Activated CD4-positive, alpha-beta T cell treated with anti-CD3 and anti-CD28 coated beads, Interleukin-2, amount 10 ng/mL, durations not matched to agents 7 days and 5 days (primary cell): ENCODE data around the gene TAOK3. TPM values are rescaled to one million over a fixed set of nuclear protein-coding genes. Genes with fewer than 3 reads are reported as not detected.
"Not testable (repeated sequence)": the region's sequence is repeated elsewhere in the genome, so short reads cannot be mapped to it uniquely, and the experiment has no call there.

Experiments used
- CTCF ChIA-PET: fragments of 350-600 bp; sonication (Branson Sonifier 250); formaldehyde crosslinking; loops from one replicate; lab custom pipeline; 2021; ENCODE audit warnings: antibody characterized with exemption; lab: Charles Lee
- POLR2A ChIA-PET: fragments of 350-600 bp; sonication (Branson Sonifier 250); formaldehyde crosslinking; loops from one replicate; lab custom pipeline; 2021; ENCODE audit warnings: antibody characterized with exemption; lab: Charles Lee
- DNase-seq: peaks from one replicate; pipeline ENCODE4 v3.0.0-alpha.2; 2020
- H3K27ac Mint-ChIP-seq: one replicate; pipeline ENCODE4 v1.8.0; 2021; ENCODE audit warnings: mild to moderate bottlenecking, moderate library complexity, mixed read lengths
- H3K27me3 Mint-ChIP-seq: one replicate; pipeline ENCODE4 v1.8.0; 2021; ENCODE audit warnings: mixed read lengths
- H3K36me3 Mint-ChIP-seq: one replicate; pipeline ENCODE4 v1.8.0; 2021; ENCODE audit warnings: low read depth, mixed read lengths
- H3K4me1 Mint-ChIP-seq: one replicate; pipeline ENCODE4 v1.8.0; 2021; ENCODE audit warnings: mixed read lengths
- H3K4me3 Mint-ChIP-seq: one replicate; pipeline ENCODE4 v1.8.0; 2021; ENCODE audit warnings: mild to moderate bottlenecking, moderate library complexity, mixed read lengths
- H3K9me3 Mint-ChIP-seq: one replicate; pipeline ENCODE4 v1.8.0; 2021; ENCODE audit warnings: mixed read lengths
- total RNA-seq, 2 experiments: library from RNA; stranded (reverse); gene quantifications; one replicate each; pipeline ENCODE4 v1.2.3, GENCODE V29; 2021

TAOK3 gene
- total RNA-seq, 2 experiments from 2014 or later = 52.5 to 63.3 TPM

GRCh38 chr12:118271770-118272417 is 100.8 kb downstream of the TAOK3 start:
- H3K4me1 Mint-ChIP-seq = peaks cover 17% of the 10 kb centered on the region
- POLR2A ChIA-PET = no interaction called here
- no peak overlapping the region for H3K27ac Mint-ChIP-seq
- no peak overlapping the region for H3K4me3 Mint-ChIP-seq
- CTCF ChIA-PET = no interaction called here
- H3K27me3 Mint-ChIP-seq = no peaks in the 10 kb centered on the region
- no peaks in the 10 kb centered on the region for H3K9me3 Mint-ChIP-seq
- no peak for DNase-seq
- peaks cover 8% of the 10 kb centered on the region for H3K36me3 Mint-ChIP-seq

DNA sequence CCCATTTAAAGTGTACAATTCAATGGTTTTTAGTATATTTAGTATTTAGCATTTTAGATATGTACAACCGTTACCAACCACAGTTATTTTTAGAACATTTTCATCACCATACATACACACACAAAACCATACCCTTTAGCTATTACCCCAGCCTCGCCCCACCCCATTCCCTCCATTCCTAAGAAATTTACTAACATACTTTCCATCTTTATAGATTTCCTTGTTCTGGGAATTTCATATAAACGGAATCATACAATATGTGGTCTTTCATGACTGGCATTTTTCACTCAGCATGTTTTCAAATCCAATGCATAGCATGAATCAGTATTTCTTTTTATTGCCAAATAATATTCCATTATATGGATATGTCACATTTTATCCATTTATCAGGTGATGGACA is 101.5 kb downstream of the TAOK3 start:
- POLR2A ChIA-PET = no interaction called here
- H3K36me3 Mint-ChIP-seq = peaks cover 8% of the 10 kb centered on the region
- H3K9me3 Mint-ChIP-seq = no peaks in the 10 kb centered on the region
- CTCF ChIA-PET = interaction anchor here (0.8 kb wide), 1 partner anchor 42 kb away, joined by 3 read pairs; no protein-coding TSS in a partner anchor
- H3K4me1 Mint-ChIP-seq = peaks cover 17% of the 10 kb centered on the region
- no peak overlapping the region for H3K4me3 Mint-ChIP-seq
- H3K27ac Mint-ChIP-seq = no peak overlapping the region
- no peaks in the 10 kb centered on the region for H3K27me3 Mint-ChIP-seq
- no peak for DNase-seq

- H3K9me3 Mint-ChIP-seq = no peaks in the 10 kb centered on the region
- H3K4me3 Mint-ChIP-seq = no peak overlapping the region
- ChIA-PET POLR2A (no interaction called here), CTCF (interaction anchor here (0.6 kb wide), 2 partner anchors 197 to 206 kb away, joined by 3 read pairs; no protein-coding TSS in a partner anchor)
- peaks cover 17% of the 10 kb centered on the region for H3K36me3 Mint-ChIP-seq
- H3K4me1 Mint-ChIP-seq = peaks cover 16% of the 10 kb centered on the region
- no peak for DNase-seq
- H3K27me3 Mint-ChIP-seq = no peaks in the 10 kb centered on the region
- H3K27ac Mint-ChIP-seq = no peak overlapping the region
These were observed 102.9 kb downstream of the TAOK3 start for GRCh38 chr12:118269806-118270205.

GRCh38 chr12:118259079-118259478 is 113.6 kb downstream of the TAOK3 start:
- DNase-seq = no peak
- Mint-ChIP-seq H3K4me3 (no peak overlapping the region), H3K4me1 (peaks cover 2% of the 10 kb centered on the region), H3K36me3 (peaks cover 49% of the 10 kb centered on the region), H3K9me3 (peaks cover 8% of the 10 kb centered on the region), H3K27ac (no peak overlapping the region), H3K27me3 (no peaks in the 10 kb centered on the region)
- CTCF ChIA-PET = no interaction called here
- POLR2A ChIA-PET = no interaction called here

DNA sequence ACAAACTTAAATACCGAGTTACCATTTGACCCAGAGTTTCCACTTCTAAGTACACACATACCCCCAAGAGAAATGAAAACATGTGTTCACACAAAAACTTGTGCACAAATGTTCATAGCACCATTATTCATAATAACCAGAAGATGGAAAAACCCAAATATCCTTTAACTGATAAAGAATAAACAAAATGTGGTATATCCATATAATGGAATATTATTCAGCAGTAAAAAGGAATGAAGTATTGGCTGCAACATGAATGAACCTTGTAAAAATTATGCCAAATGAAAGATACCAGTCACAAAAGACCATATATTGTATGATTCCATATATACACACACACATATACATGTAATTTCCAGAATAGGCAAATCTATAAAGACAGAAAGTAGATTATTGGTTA is 116.4 kb downstream of the TAOK3 start:
- Mint-ChIP-seq H3K36me3 (peaks cover 37% of the 10 kb centered on the region), H3K4me3 (no peak overlapping the region), H3K27ac (no peak overlapping the region), H3K4me1 (peaks cover 2% of the 10 kb centered on the region), H3K9me3 (peaks cover 8% of the 10 kb centered on the region), H3K27me3 (no peaks in the 10 kb centered on the region)
- ChIA-PET CTCF (no interaction called here), POLR2A (interaction anchor here (0.6 kb wide), 1 partner anchor 170 kb away, joined by 3 read pairs; no protein-coding TSS in a partner anchor)
- DNase-seq = no peak

DNA sequence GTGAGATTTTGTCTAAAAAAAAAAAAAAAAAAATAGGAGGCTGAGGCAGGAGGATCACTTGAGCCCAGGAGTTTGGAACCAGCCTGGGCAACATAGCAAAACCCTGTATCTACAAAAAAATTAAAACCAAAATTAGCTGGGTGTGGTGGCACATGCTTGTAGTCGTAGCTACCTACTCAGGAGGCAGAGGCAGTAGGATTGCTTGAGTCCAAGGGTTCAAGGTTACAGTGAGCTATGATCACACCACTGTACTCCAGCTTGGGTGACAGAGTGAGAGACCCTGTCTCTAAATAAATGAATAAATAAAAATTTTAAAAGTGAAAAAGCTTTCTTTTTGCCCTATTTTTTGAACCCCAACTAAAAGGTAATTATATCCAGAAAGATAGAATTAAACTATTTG is 123.2 kb downstream of the TAOK3 start:
- POLR2A ChIA-PET = no interaction called here
- CTCF ChIA-PET = interaction anchor here (0.6 kb wide), 1 partner anchor 30 kb away, joined by 3 read pairs; no protein-coding TSS in a partner anchor
- no peak for DNase-seq
- Mint-ChIP-seq H3K36me3 (peaks cover 7% of the 10 kb centered on the region), H3K4me1 (no peaks in the 10 kb centered on the region), H3K4me3 (no peak overlapping the region), H3K27me3 (no peaks in the 10 kb centered on the region), H3K27ac (no peak overlapping the region), H3K9me3 (no peaks in the 10 kb centered on the region)

DNA sequence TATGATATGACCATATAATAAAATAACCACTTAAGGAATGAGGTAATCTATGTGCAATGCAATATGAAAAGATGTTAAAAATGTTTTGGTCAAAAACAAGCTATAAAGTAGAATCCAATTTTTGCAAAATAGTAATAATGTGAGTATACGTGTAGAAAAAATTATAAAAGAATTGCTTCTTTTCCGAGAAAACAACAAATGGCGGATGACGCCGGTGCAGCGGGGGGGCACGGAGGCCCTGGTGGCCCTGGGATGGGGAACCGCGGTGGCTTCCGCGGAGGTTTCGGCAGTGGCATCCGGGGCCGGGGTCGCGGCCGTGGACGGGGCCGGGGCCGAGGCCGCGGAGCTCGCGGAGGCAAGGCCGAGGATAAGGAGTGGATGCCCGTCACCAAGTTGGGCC is 126.8 kb downstream of the TAOK3 start:
- DNase-seq, H3K36me3 Mint-ChIP-seq, H3K27ac Mint-ChIP-seq, H3K4me1 Mint-ChIP-seq, H3K27me3 Mint-ChIP-seq, H3K9me3 Mint-ChIP-seq, H3K4me3 Mint-ChIP-seq, CTCF ChIA-PET, POLR2A ChIA-PET: not testable (repeated sequence)

GRCh38 chr12:118238888-118239287 is 133.8 kb downstream of the TAOK3 start:
- no peaks in the 10 kb centered on the region for H3K9me3 Mint-ChIP-seq
- ChIA-PET CTCF (interaction anchor here (1.2 kb wide), 1 partner anchor 16 kb away, joined by 4 read pairs; no protein-coding TSS in a partner anchor), POLR2A (no interaction called here)
- no peaks in the 10 kb centered on the region for H3K27me3 Mint-ChIP-seq
- H3K4me1 Mint-ChIP-seq = peaks cover 15% of the 10 kb centered on the region
- DNase-seq = no peak
- H3K4me3 Mint-ChIP-seq = no peak overlapping the region
- H3K27ac Mint-ChIP-seq = no peak overlapping the region
- peaks cover 37% of the 10 kb centered on the region for H3K36me3 Mint-ChIP-seq

- DNase-seq = no peak
- H3K27me3 Mint-ChIP-seq = no peaks in the 10 kb centered on the region
- POLR2A ChIA-PET = no interaction called here
- peak overlapping the region; percentile 71 for H3K27ac Mint-ChIP-seq
- H3K36me3 Mint-ChIP-seq = peaks cover 40% of the 10 kb centered on the region
- no peak overlapping the region for H3K4me3 Mint-ChIP-seq
- CTCF ChIA-PET = interaction anchor here (0.6 to 1.2 kb wide), 6 partner anchors 15 to 172 kb away, joined by 3 to 4 read pairs (median 3); partner anchors contain the start of gene SUDS3
- H3K4me1 Mint-ChIP-seq = peaks cover 15% of the 10 kb centered on the region
- no peaks in the 10 kb centered on the region for H3K9me3 Mint-ChIP-seq
These were observed 134.8 kb downstream of the TAOK3 start for GRCh38 chr12:118237908-118238307.

GRCh38 chr12:118237052-118237665 is 135.5 kb downstream of the TAOK3 start:
- ChIA-PET CTCF (interaction anchor here (0.6 to 1.1 kb wide), 2 partner anchors 95 to 139 kb away, joined by 3 read pairs; partner anchors contain the start of gene SUDS3), POLR2A (no interaction called here)
- H3K4me1 Mint-ChIP-seq = peaks cover 15% of the 10 kb centered on the region
- H3K27me3 Mint-ChIP-seq = no peaks in the 10 kb centered on the region
- no peak overlapping the region for H3K27ac Mint-ChIP-seq
- no peaks in the 10 kb centered on the region for H3K9me3 Mint-ChIP-seq
- H3K4me3 Mint-ChIP-seq = no peak overlapping the region
- peaks cover 45% of the 10 kb centered on the region for H3K36me3 Mint-ChIP-seq
- no peak for DNase-seq

GRCh38 chr12:118220702-118221101 is 152.0 kb downstream of the TAOK3 start:
- ChIA-PET CTCF (interaction anchor here (0.5 to 1.6 kb wide), 2 partner anchors 57 to 155 kb away, joined by 3 to 4 read pairs; partner anchors contain the start of gene SUDS3), POLR2A (no interaction called here)
- Mint-ChIP-seq H3K9me3 (no peaks in the 10 kb centered on the region), H3K4me1 (no peaks in the 10 kb centered on the region), H3K27me3 (no peaks in the 10 kb centered on the region), H3K36me3 (peaks cover 11% of the 10 kb centered on the region), H3K27ac (peak overlapping the region; percentile 15), H3K4me3 (no peak overlapping the region)
- DNase-seq = no peak

DNA sequence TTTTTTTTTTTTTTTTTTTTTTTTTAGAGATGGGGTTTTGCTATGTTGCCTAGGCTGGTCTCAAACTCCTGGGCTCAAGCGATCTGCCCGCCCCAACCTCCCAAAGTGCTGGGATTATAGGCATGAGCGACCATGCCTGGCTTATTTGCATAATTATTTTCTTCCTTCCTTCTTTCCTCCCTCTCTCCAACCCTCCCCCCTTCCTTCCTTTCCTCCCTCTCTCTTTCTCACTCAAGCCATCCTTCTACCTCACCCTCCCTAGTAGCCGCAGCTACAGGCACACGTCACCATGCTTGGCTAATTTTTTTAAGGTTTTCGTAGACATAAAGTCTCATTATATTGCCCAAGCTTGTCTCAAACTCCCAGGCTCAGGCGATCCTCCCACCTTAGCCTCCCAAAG is 152.9 kb downstream of the TAOK3 start:
- CTCF ChIA-PET = no interaction called here
- H3K27ac Mint-ChIP-seq = peak overlapping the region; percentile 7

DNA sequence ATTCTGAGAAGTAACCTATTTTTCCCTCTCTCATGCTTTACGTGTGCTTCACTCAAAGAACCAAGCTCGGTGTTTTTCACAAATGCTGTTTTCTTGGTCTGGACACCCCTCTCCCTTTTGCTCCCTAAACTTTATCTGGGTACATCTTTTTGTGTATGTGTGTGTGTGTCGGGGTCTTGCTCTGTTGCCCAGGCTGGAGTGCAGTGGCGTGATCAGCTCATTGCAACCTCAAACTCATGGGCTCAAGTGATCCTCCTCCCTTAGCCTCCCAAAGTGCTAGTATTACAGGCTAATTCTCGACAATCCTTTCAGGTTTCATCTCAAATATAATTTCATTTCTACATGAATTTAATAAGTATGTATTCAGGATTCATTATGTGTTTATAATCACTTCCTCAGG is 153.6 kb downstream of the TAOK3 start:
- H3K9me3 Mint-ChIP-seq = no peaks in the 10 kb centered on the region
- peaks cover 12% of the 10 kb centered on the region for H3K36me3 Mint-ChIP-seq
- H3K4me1 Mint-ChIP-seq = no peaks in the 10 kb centered on the region
- no peaks in the 10 kb centered on the region for H3K27me3 Mint-ChIP-seq
- POLR2A ChIA-PET = no interaction called here
- H3K4me3 Mint-ChIP-seq = no peak overlapping the region
- no peak overlapping the region for H3K27ac Mint-ChIP-seq
- no peak for DNase-seq
- CTCF ChIA-PET = no interaction called here

More for the DNA sequence above, 152.9 kb downstream of the TAOK3 start:
- Mint-ChIP-seq H3K4me3 (no peak overlapping the region), H3K36me3 (peaks cover 12% of the 10 kb centered on the region), H3K4me1 (no peaks in the 10 kb centered on the region), H3K27me3 (no peaks in the 10 kb centered on the region), H3K9me3 (no peaks in the 10 kb centered on the region)
- POLR2A ChIA-PET = interaction anchor here (0.6 kb wide), 1 partner anchor 1012 kb away, joined by 4 read pairs; no protein-coding TSS in a partner anchor
- DNase-seq = no peak
